GM12874 (cell line): ENCODE data around the gene GDPD4.

ENCODE experiments used
- CTCF ChIP-seq: IDR thresholded peaks from 2 replicates; pipeline ENCODE4 v1.5.1; 2011; ENCODE audit warnings: low read depth, mild to moderate bottlenecking, control low read depth, low read length, moderate library complexity; ENCODE audit not compliant: insufficient read depth

The GDPD4 gene

GRCh38 chr11:77202941-77203900 lies 98.3 kb downstream of the GDPD4 start:
- TF ChIP-seq CTCF: no peak

GRCh38 chr11:77201991-77202841 lies 99.3 kb downstream of the GDPD4 start:
- no peak for TF ChIP-seq CTCF

- no peak for TF ChIP-seq CTCF
These were observed 100.1 kb downstream of the GDPD4 start for GRCh38 chr11:77201370-77201769.

- TF ChIP-seq CTCF: no peak
These were observed 100.9 kb downstream of the GDPD4 start for GRCh38 chr11:77200351-77201268.

- no peak for TF ChIP-seq CTCF
These were observed 102.2 kb downstream of the GDPD4 start for GRCh38 chr11:77199137-77199745.

GRCh38 chr11:77198440-77198849 lies 103.0 kb downstream of the GDPD4 start:
- peak; percentile 51 for TF ChIP-seq CTCF
